RPMI8226 (cell line): ENCODE results near the gene KIF3A.
"Not testable (repeated sequence)": the region's sequence is repeated elsewhere in the genome, so short reads cannot be mapped to it uniquely, and the experiment has no call there.

Experiments used
- DNase-seq: peaks from one replicate; pipeline ENCODE4 v3.0.0-alpha.2; 2015

Gene KIF3A

GRCh38 chr5:132714456-132715307 is 22.7 kb downstream of the KIF3A start:
- no peak for DNase-seq

- no peak for DNase-seq
These were observed 28.7 kb downstream of the KIF3A start for GRCh38 chr5:132708645-132709044.

GRCh38 chr5:132704875-132705274 is 32.5 kb downstream of the KIF3A start:
- DNase-seq: no peak

GRCh38 chr5:132695956-132696355 is 41.4 kb downstream of the KIF3A start:
- DNase-seq: no peak

GRCh38 chr5:132692632-132692967 is 44.7 kb downstream of the KIF3A start:
- no peak for DNase-seq

GRCh38 chr5:132691755-132692631 is 45.4 kb downstream of the KIF3A start:
- DNase-seq: not testable (repeated sequence)

GRCh38 chr5:132690156-132690555 is 47.2 kb downstream of the KIF3A start:
- DNase-seq: no peak

GRCh38 chr5:132689513-132689912 is 47.8 kb downstream of the KIF3A start:
- no peak for DNase-seq

- no peak for DNase-seq
These were observed 48.6 kb downstream of the KIF3A start for GRCh38 chr5:132688536-132689339.

GRCh38 chr5:132687995-132688394 is 49.4 kb downstream of the KIF3A start:
- DNase-seq: no peak

GRCh38 chr5:132686193-132686592 is 51.2 kb downstream of the KIF3A start:
- DNase-seq: no peak

GRCh38 chr5:132684922-132685720 is 52.2 kb downstream of the KIF3A start:
- no peak for DNase-seq

GRCh38 chr5:132684491-132684890 is 52.9 kb downstream of the KIF3A start:
- no peak for DNase-seq

- no peak for DNase-seq
These were observed 55.4 kb downstream of the KIF3A start for GRCh38 chr5:132681983-132682382.

GRCh38 chr5:132681476-132681831 is 55.9 kb downstream of the KIF3A start:
- DNase-seq: no peak

- DNase-seq: no peak
These were observed 56.4 kb downstream of the KIF3A start for GRCh38 chr5:132680780-132681475.

- DNase-seq: no peak
These were observed 57.5 kb downstream of the KIF3A start for GRCh38 chr5:132679717-132680380.

- DNase-seq: no peak
These were observed 58.2 kb downstream of the KIF3A start for GRCh38 chr5:132679166-132679565.

GRCh38 chr5:132678735-132679134 is 58.6 kb downstream of the KIF3A start:
- no peak for DNase-seq

- DNase-seq: no peak
These were observed 59.5 kb downstream of the KIF3A start for GRCh38 chr5:132677682-132678400.
